KOPT-K1 (cell line): Measurements from ENCODE around the gene TGFBI.

ENCODE experiments used
- H3K27ac ChIP-seq: fragments of 200-600 bp; sonication (generic); 2 replicates; pipeline ENCODE4 v1.5.1; 2016; ENCODE audit warnings: antibody characterized with exemption, mild to moderate bottlenecking, low read depth, low read length; ENCODE audit not compliant: poor library complexity, severe bottlenecking
- H3K36me3 ChIP-seq: fragments of 200-600 bp; sonication (generic); 2 replicates; pipeline ENCODE4 v1.5.1; 2017; ENCODE audit warnings: antibody characterized with exemption, mild to moderate bottlenecking, low read length, moderate library complexity; ENCODE audit not compliant: insufficient read depth
- H3K9me3 ChIP-seq: fragments of 200-600 bp; sonication (generic); 2 replicates; pipeline ENCODE4 v1.5.1; 2017; ENCODE audit warnings: antibody characterized with exemption, low read length, mild to moderate bottlenecking; ENCODE audit not compliant: insufficient read depth, poor library complexity, severe bottlenecking

Gene TGFBI

DNA sequence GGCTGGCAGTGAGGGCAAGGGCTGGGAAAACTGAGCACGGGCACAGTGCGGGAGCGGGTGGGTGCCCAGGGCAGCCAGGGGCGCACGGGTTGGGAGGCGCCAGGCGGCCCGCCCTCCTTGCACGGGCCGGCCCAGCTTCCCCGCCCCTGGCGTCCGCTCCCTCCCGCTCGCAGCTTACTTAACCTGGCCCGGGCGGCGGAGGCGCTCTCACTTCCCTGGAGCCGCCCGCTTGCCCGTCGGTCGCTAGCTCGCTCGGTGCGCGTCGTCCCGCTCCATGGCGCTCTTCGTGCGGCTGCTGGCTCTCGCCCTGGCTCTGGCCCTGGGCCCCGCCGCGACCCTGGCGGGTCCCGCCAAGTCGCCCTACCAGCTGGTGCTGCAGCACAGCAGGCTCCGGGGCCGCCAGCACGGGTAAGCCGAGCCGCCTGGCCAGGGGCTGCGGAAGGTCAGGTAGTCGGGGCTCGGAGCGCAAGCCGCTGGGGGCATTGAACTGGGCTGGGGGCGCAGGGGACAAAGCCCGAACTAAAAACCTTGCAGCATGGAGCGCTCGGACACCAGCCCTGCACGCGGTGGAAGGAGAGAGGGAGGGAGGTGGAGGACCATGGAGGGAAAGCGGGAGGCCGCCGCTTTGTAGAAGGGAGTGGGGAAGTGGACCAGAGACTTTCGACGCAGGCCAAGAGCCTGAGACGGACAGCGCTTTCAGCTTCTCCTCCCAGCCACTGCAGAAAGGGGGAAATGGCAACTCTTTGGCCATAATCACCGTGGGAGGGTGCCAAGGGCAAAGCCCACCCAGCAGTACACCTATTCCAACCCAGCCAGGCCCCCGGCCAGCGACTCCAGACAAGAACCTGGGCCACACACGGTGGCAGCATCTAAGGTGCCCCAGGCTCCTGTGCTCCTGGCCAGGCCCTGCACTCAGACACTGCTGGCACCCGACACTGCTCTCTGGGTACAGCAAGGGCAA is at the start of gene TGFBI:
Gene TGFBI (plus strand): TSS at position 207 of the 961 bp plus-strand sequence. CDS start 68 bp downstream, at position 275.
- H3K36me3 ChIP-seq, result no peaks in the 10 kb centered on the region
- no peaks in the 10 kb centered on the region for H3K9me3 ChIP-seq
- H3K27ac ChIP-seq, result no peak within 1 kb of the TSS

DNA sequence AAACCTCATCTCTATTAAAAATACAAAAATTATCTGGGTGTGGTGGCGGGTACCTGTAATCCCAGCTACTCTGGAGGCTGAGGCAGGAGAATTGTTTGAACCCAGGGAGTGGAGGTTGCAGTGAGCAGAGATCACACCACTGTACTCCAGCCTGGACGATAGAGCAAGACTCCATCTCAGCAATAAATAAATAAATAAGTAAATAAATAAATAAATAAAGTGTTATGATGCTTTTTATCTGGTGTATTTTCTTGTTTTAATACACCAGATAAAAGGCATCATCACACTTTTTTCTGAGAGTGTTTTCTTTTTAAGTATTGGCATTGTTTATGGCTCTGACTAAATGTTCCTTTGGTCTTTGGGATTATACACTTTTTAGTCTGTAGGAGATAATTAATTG is 49.8 kb upstream of the TGFBI start:
- Histone ChIP-seq H3K27ac (no peak overlapping the region), H3K36me3 (no peaks in the 10 kb centered on the region), H3K9me3 (no peaks in the 10 kb centered on the region)

DNA sequence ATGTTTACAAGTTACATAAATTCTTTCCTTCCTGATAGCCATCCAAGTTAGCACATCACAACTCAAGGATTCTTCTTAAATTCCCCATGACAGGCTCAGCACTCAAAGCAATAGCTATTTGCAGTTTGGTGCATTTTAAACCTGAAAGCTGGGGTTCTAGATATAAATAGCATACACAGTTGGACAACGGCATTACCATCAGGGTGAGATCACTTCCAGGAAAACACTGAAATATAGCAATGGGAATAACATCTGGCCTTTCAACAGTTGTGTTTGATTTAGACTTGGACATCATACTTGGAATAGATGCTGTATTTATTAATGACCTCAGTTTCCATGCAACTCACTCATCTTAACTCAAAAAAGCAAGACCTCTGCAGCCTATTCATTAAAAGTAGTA is 49.3 kb upstream of the TGFBI start:
- Histone ChIP-seq H3K36me3 (no peaks in the 10 kb centered on the region), H3K27ac (no peak overlapping the region)

DNA sequence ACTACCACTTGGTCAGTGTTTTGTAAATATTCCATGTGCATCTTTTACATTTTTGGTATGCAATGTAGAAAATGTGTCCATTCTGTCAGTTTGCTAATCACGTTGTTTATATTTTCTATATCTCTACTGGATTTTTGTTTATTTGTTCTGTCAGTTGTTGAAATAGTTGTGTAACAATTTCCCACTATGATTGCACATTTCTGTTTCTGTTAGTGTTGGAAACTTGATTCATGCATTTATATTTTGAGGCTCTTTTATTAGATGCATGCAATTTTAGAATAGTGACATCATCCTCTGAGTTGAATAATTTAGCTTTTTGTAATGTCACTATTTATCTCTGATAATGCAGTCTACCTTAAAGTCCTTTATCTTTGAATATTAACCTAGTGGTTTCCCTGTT is 48.2 kb upstream of the TGFBI start:
- Histone ChIP-seq H3K27ac (no peak overlapping the region), H3K36me3 (no peaks in the 10 kb centered on the region)

More for the DNA sequence above, 49.3 kb upstream of the TGFBI start:
- no peaks in the 10 kb centered on the region for H3K9me3 ChIP-seq

DNA sequence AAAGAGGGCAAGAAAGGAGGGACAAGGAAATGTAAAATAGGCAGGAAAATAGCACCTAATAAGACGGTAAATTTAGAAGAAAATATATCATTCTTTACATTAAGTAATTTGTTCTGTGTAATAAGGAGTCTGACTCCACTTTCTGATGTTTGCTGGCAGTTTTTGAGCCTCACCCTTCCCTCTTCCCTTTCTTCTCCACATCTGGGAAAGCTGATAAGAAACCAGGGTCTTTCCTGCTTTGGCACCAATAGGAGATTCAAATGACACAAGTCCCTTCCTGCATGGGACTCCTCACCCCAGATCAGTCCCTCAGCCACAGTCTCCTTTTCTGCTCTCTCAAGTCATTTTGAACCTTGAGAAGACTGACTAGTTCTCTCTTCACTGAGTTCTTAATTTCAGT is 42.8 kb upstream of the TGFBI start:
- H3K27ac ChIP-seq, result no peak overlapping the region
- H3K36me3 ChIP-seq, result no peaks in the 10 kb centered on the region
- H3K9me3 ChIP-seq, result no peaks in the 10 kb centered on the region

More for the DNA sequence above, 48.2 kb upstream of the TGFBI start:
- no peaks in the 10 kb centered on the region for H3K9me3 ChIP-seq

DNA sequence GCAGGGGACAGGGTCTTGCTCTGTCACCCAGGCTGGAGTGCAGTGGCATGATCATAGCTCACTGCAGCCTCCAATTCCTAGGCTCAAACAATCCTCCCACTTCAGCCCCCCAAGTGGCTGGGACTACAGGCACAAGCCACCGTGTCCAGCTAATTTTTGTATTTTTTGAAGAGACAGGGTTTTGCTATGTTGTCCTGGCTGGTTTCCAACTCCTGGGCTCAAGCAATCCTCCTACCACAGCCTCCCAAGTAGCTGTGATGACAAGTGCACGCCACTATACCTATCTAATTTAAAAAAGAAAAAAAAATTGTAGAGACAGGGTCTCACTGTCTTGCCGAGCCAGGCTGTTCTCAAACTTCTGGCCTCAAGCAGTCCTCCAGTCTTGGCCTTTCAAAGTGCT is 42.4 kb upstream of the TGFBI start:
- Histone ChIP-seq H3K27ac (no peak overlapping the region), H3K9me3 (no peaks in the 10 kb centered on the region), H3K36me3 (no peaks in the 10 kb centered on the region)

DNA sequence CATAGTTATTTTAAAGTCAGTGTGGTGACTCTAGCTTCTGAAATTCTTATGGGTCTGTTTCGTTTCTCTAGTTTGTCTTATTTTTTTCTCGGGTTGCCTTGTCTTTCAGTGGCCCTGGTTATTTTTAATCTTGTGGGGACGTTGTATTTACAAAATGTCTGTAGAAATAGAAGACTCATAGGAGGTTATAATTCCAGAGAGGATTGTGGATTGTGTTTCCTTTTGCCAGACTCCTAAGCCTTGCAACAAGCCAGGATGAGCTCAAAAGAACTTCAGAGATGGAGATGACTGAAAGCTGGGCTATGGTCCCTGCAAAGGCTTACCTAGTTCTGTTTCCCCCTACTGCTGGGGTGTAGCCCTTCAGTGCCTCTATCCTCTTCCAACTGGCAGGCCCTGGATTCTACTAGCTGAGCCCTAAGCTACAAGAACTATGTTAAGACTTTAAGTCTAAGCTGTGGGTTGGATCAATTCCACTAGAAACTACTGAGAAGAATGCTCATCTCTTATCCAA is 41.8 kb upstream of the TGFBI start:
- Histone ChIP-seq H3K27ac (no peak overlapping the region), H3K36me3 (no peaks in the 10 kb centered on the region), H3K9me3 (no peaks in the 10 kb centered on the region)

DNA sequence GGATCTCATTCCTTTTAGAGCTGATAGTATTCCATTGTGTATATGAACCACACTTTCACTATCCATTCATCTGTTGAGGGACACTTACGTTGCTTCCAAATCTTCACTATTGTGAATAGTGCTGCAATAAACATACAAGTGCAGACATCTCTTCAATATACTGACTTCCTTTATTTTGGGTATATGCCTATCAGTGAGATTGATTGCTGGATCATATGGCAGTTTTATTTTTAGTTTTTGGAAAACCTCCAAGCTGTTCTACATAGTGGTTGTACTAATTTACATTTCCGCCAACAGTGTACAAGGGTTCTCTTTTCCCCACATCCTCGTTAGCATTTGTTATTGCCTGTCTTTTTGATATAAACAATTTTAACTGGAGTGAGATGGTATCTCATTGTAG is 40.2 kb upstream of the TGFBI start:
- no peak overlapping the region for H3K27ac ChIP-seq
- no peaks in the 10 kb centered on the region for H3K36me3 ChIP-seq
- H3K9me3 ChIP-seq, result no peaks in the 10 kb centered on the region

DNA sequence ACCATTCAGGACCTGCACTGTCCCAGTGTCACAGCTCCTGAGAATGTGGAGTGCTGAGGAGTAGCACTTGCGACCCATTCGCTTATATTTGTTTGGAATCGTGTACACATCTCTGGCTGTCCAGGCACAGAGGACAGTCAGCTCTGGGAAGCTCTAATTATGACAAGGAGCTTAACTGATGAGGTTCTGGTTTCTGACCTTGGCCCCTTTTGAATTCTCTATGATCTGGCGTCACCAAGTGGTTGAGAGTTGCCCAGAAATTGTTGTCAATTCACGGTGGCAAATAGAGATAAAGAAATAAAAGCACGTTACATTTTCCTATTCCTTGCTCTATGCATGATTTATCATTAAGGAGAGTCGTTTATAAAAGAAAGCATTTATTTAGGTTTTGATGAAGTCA is 39.1 kb upstream of the TGFBI start:
- Histone ChIP-seq H3K9me3 (no peaks in the 10 kb centered on the region), H3K27ac (no peak overlapping the region), H3K36me3 (no peaks in the 10 kb centered on the region)

DNA sequence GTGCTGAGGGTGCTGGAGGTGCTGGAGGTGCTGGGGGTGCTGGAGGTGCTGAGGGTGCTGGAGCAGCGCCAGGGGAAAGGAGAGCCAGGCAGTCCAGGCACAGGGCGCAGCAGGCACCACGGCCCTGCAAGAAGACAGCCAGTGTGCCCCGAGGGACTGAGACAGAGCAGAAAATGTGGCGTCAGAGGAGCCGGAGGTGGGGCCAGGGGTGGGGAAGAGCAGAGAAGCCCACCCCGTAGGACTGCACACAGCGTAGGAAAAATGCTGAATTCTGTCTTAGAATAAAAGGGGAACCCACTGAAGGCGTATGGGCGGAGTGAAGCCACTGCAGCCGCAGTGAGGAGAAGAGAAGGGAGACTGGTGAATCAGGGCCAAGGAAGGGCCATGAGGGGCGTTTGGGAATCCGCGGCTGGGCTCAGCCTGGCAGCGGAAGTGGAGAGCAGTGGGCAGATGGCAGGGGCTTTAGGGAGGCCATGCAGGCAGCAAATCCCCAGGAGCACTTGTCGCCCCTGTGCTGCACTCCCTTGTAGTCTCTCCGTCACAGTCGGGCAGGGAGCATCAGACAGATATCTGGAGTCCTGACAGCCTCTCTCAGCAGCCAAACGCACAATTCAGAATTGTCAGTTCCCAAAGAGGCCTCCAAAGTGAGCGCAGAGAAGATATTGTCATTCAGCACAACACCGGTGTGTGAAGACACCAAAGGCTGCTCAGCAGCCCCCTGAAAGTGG is 38.1 kb upstream of the TGFBI start:
- Histone ChIP-seq H3K27ac (no peak overlapping the region), H3K36me3 (no peaks in the 10 kb centered on the region), H3K9me3 (no peaks in the 10 kb centered on the region)

DNA sequence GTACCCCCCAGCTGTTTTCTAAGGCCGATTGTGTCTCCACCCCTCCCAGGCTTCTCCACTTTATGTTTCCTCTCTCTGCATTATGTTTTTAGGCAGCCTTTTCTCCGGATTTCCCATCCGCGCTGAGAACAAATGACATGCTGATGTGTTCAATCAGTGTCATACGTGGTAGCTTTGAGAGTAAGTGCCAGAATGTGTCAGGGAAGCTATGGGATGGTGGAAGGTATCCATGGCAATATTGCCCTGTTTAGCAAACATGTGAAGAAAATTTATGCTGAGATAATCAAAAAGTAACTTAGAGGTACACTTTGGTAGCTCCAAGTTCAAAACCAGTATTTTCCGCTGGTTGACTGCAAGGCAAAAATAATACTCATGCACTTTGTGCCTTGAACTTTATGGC is 37.4 kb upstream of the TGFBI start:
- H3K36me3 ChIP-seq, result no peaks in the 10 kb centered on the region
- no peak overlapping the region for H3K27ac ChIP-seq
- no peaks in the 10 kb centered on the region for H3K9me3 ChIP-seq

DNA sequence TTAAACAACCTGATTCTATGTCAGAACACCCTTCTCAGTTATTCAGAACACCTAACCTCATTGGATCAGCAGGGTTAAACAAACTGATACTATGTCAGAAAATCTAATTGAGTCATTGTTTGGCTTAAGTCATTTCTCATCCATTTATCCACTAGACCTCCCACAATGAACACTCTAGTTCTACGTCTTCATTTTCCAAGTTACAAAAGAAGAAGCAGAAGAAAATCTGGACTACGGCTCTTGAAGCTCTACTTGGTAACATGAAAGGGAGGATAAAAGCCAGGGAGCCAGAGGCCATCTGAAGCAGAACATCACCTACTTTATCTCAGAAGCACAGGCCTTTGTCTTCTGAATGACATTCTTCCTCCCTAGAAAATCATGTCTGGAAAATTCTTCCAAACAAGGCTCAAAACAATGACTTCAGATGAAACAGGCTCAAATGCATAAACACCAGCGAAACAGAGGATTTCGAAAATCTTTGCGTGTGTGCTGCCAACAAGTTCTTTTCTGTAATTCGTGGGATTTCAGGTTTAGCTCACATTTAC is 35.4 kb upstream of the TGFBI start:
- Histone ChIP-seq H3K36me3 (no peaks in the 10 kb centered on the region), H3K27ac (no peak overlapping the region), H3K9me3 (no peaks in the 10 kb centered on the region)

DNA sequence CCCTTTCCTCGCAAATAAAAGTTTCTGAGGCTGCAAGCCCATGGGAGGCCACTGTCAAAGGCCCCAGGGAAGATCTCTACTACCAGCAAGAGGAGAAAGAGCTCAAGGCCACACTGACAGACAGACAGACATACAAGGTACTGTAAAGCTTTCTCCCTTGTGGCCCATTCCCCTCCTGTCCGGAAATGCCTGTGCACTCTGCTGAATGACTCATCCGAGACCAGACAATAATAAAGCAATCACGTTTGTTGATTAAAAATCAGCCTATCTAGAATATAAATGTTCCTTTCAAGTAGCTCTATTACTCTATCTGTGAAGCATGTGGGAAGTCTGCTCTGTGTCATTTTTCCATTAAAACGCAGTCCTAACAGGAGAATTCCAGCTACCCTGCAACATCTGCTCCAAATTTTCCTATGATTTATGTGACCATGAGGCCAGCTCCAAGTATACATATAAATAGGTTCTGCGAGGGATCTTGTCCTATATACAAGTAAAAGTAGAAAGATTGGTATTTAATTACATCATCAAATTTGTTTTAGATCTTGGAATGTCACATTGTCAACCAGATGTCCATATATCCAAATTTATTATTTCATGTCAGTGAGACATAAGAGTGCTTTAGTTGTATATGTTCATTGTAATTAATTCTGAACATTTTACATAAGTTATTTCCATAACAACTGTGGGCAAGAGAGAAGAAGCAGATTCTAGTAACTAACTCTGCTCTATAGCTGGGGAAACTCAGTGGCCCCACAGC is 34.7 kb upstream of the TGFBI start:
- Histone ChIP-seq H3K27ac (no peak overlapping the region), H3K9me3 (no peaks in the 10 kb centered on the region), H3K36me3 (no peaks in the 10 kb centered on the region)

DNA sequence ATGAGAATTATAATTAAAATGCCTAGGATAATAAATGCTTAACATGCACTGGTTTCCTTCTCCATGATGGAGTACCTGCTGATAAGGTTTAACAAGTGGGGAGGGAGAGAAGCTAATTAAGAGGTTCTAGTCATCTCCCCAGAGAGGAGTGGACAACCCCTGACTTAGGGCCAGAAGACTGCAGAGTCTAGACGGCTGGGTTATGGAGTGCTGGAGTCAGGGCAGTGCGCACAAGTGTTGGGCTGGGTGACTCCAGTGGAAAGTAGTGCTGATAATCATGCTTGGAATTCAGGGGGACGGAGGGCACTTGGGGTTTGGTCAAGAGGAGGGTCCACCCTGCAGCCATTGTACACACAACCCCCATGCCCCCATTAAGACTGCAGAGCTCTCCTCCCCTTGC is 32.8 kb upstream of the TGFBI start:
- Histone ChIP-seq H3K36me3 (no peaks in the 10 kb centered on the region), H3K27ac (no peak overlapping the region), H3K9me3 (no peaks in the 10 kb centered on the region)
